Measurements from ENCODE around the gene TSPAN9. TPM values are rescaled to one million over a fixed set of nuclear protein-coding genes. Genes with fewer than 3 reads are reported as not detected.

The TSPAN9 gene
- total and polyA plus RNA-seq, 4 donors = 17.4 to 62.9 (median 34.2) TPM

GRCh38 chr12:3252450-3252891 is 175.3 kb downstream of the TSPAN9 start:
- H3K27ac ChIP-seq (ENCODE audit: low read depth in 1 of 2, low read length in 2 of 2) = peak overlapping the region in 1 of 2 donors; percentile 46
- peaks cover 0 to 2% (median 0%) of the 10 kb centered on the region in 4 donors for H3K36me3 ChIP-seq (ENCODE audit: control insufficient read depth in 4 of 4, insufficient read depth in 3 of 4, low read depth in 1 of 4, low read length in 3 of 4)
- no peak overlapping the region for H3K4me3 ChIP-seq (ENCODE audit: low read depth in 1 of 3, low read length in 3 of 3)
- no peak for DNase-seq (ENCODE audit: low spot score)
- H3K27me3 ChIP-seq (ENCODE audit: control insufficient read depth in 4 of 4, insufficient read depth in 4 of 4, low read length in 3 of 4) = no peaks in the 10 kb centered on the region
- WGBS = 40% methylated on average over 13 of the region's 13 CpGs
- no peak overlapping the region for H3K9ac ChIP-seq (ENCODE audit: low read depth in 1 of 2, low read length in 2 of 2)
- TF ChIP-seq FOXA1 (IDR thresholded peaks at IDR 0.05) = peak; percentile 45
- no peak for TF ChIP-seq NR2F2 (IDR thresholded peaks at IDR 0.05)
- TF ChIP-seq HNF4A (conservative IDR thresholded peaks at IDR 0.05) = peak; percentile 51 to 72
- TF ChIP-seq RXRA (IDR thresholded peaks at IDR 0.05) = peak in 1 of 2 donors; percentile 71
- peak in 1 of 2 donors; percentile 39 for TF ChIP-seq JUND (IDR thresholded peaks at IDR 0.05)
- TF ChIP-seq SP1 (IDR thresholded peaks at IDR 0.05) = peak; percentile 16
- TF ChIP-seq RAD21 (IDR thresholded peaks at IDR 0.05) = peak in 1 of 2 donors; percentile 19
- no peak for TF ChIP-seq HNF4G (IDR thresholded peaks at IDR 0.05)
- TF ChIP-seq FOXA2 (IDR thresholded peaks at IDR 0.05) = no peak
- TF ChIP-seq REST (IDR thresholded peaks at IDR 0.05) = no peak
- TF ChIP-seq ATF3 (IDR thresholded peaks at IDR 0.05) = no peak
- peaks cover 11 to 48% (median 39%) of the 10 kb centered on the region in 4 donors for H3K4me1 ChIP-seq (ENCODE audit: control insufficient read depth in 4 of 4, insufficient read depth in 4 of 4, low read length in 3 of 4)
- H3K9me3 ChIP-seq (ENCODE audit: control insufficient read depth in 4 of 4, low read length in 3 of 4) = no peaks in the 10 kb centered on the region

GRCh38 chr12:3253682-3254275 is 176.6 kb downstream of the TSPAN9 start:
- no peak overlapping the region for H3K4me3 ChIP-seq (ENCODE audit: low read depth in 1 of 3, low read length in 3 of 3)
- DNase-seq (ENCODE audit: low spot score) = no peak
- TF ChIP-seq HNF4G (IDR thresholded peaks at IDR 0.05) (no peak), GABPA (IDR thresholded peaks at IDR 0.05 in 1 of 2, conservative IDR thresholded peaks at IDR 0.05 in 1 of 2) (no peak), RAD21 (IDR thresholded peaks at IDR 0.05) (no peak), FOXA1 (IDR thresholded peaks at IDR 0.05) (no peak), CTCF (IDR thresholded peaks at IDR 0.05; ENCODE audit: low read depth, low read length, missing input control) (no peak), ATF3 (IDR thresholded peaks at IDR 0.05) (no peak), EGR1 (IDR thresholded peaks at IDR 0.05; ENCODE audit: low read depth in 2 of 2) (no peak), HNF4A (conservative IDR thresholded peaks at IDR 0.05) (no peak), NR2F2 (IDR thresholded peaks at IDR 0.05) (no peak), ZBTB33 (IDR thresholded peaks at IDR 0.05) (no peak), YY1 (IDR thresholded peaks at IDR 0.05) (no peak), JUND (IDR thresholded peaks at IDR 0.05) (no peak), REST (IDR thresholded peaks at IDR 0.05) (no peak), RXRA (IDR thresholded peaks at IDR 0.05) (no peak), TAF1 (conservative IDR thresholded peaks at IDR 0.05) (no peak), MAX (IDR thresholded peaks at IDR 0.05) (no peak)
- H3K4me1 ChIP-seq (ENCODE audit: control insufficient read depth in 4 of 4, insufficient read depth in 4 of 4, low read length in 3 of 4) = peaks cover 11 to 46% (median 38%) of the 10 kb centered on the region in 4 donors
- H3K9ac ChIP-seq (ENCODE audit: low read depth in 1 of 2, low read length in 2 of 2) = no peak overlapping the region
- no peaks in the 10 kb centered on the region for H3K27me3 ChIP-seq (ENCODE audit: control insufficient read depth in 4 of 4, insufficient read depth in 4 of 4, low read length in 3 of 4)
- H3K9me3 ChIP-seq (ENCODE audit: control insufficient read depth in 4 of 4, low read length in 3 of 4) = no peaks in the 10 kb centered on the region
- WGBS = 94% methylated on average over 7 of the region's 7 CpGs
- peaks cover 0 to 2% (median 0%) of the 10 kb centered on the region in 4 donors for H3K36me3 ChIP-seq (ENCODE audit: control insufficient read depth in 4 of 4, insufficient read depth in 3 of 4, low read depth in 1 of 4, low read length in 3 of 4)
- H3K27ac ChIP-seq (ENCODE audit: low read depth in 1 of 2, low read length in 2 of 2) = no peak overlapping the region

Data from liver (tissue), 9 donors.